Liver (tissue), 9 donors: Measurements from ENCODE around the gene UNC13D. TPM values are rescaled to one million over a fixed set of nuclear protein-coding genes. Genes with fewer than 3 reads are reported as not detected.
A peak's percentile ranks its signal among the peaks of the same experiment; 100 is the strongest.

ENCODE experiments used
- DNase-seq: peaks from one replicate; pipeline ENCODE4 v3.0.0-alpha.2; 2017; ENCODE audit warnings: low spot score
- H3K27ac ChIP-seq, 2 donors: one replicate each; pipeline ENCODE4 v1.7.0; 2013; ENCODE audit warnings: inconsistent platforms in 2 of 2, low read length in 2 of 2, control low read depth in 1 of 2, low read depth in 1 of 2, mild to moderate bottlenecking in 1 of 2
- H3K27me3 ChIP-seq, 4 donors: one replicate each; pipeline versions ENCODE4 v1.6.1 to v1.7.0; 2013; ENCODE audit warnings: low read length in 3 of 4, inconsistent platforms in 1 of 4, mild to moderate bottlenecking in 1 of 4, moderate library complexity in 1 of 4; ENCODE audit not compliant: control insufficient read depth in 4 of 4, insufficient read depth in 4 of 4
- H3K36me3 ChIP-seq, 4 donors: one replicate each; pipeline versions ENCODE4 v1.6.1 to v1.7.0; 2013; ENCODE audit warnings: low read length in 3 of 4, mild to moderate bottlenecking in 3 of 4, low read depth in 1 of 4, moderate library complexity in 1 of 4; ENCODE audit not compliant: control insufficient read depth in 4 of 4, insufficient read depth in 3 of 4
- H3K4me1 ChIP-seq, 4 donors: one replicate each; pipeline versions ENCODE4 v1.6.1 to v1.7.0; 2013; ENCODE audit warnings: low read length in 3 of 4, mild to moderate bottlenecking in 3 of 4, moderate library complexity in 1 of 4; ENCODE audit not compliant: control insufficient read depth in 4 of 4, insufficient read depth in 4 of 4
- H3K4me3 ChIP-seq, 3 donors: one replicate each; pipeline versions ENCODE4 v1.6.1 to v1.7.0; 2013; ENCODE audit warnings: low read length in 3 of 3, control low read depth in 1 of 3, low read depth in 1 of 3, mild to moderate bottlenecking in 1 of 3
- H3K9ac ChIP-seq, 2 donors: one replicate each; pipeline ENCODE4 v1.7.0; 2013; ENCODE audit warnings: low read length in 2 of 2, mild to moderate bottlenecking in 2 of 2, moderate library complexity in 2 of 2, control low read depth in 1 of 2, low read depth in 1 of 2
- H3K9me3 ChIP-seq, 4 donors: one replicate each; pipeline versions ENCODE4 v1.6.1 to v1.7.0; 2013; ENCODE audit warnings: low read length in 3 of 4; ENCODE audit not compliant: control insufficient read depth in 4 of 4
- EGR1 ChIP-seq, 2 donors: IDR thresholded peaks; 2 replicates each; pipeline ENCODE4 v1.6.1; 2016 to 2018; ENCODE audit warnings: antibody characterized with exemption in 2 of 2, low read depth in 2 of 2
- FOXA1 ChIP-seq: IDR thresholded peaks from 2 replicates; pipeline ENCODE4 v1.6.1; 2016; ENCODE audit warnings: antibody characterized with exemption
- FOXA2 ChIP-seq: IDR thresholded peaks from 2 replicates; pipeline ENCODE4 v1.6.1; 2016; ENCODE audit warnings: antibody characterized with exemption
- GABPA ChIP-seq, 2 donors: IDR thresholded peaks in 1 of 2; conservative IDR thresholded peaks in 1 of 2; 2 replicates each; pipeline ENCODE4 v1.6.1; 2016; ENCODE audit warnings: antibody characterized with exemption in 2 of 2, mild to moderate bottlenecking in 1 of 2, moderate library complexity in 1 of 2
- HNF4A ChIP-seq, 2 donors: conservative IDR thresholded peaks; 2 replicates each; pipeline ENCODE4 v1.6.1; 2016; ENCODE audit warnings: antibody characterized with exemption in 2 of 2, mild to moderate bottlenecking in 2 of 2
- HNF4G ChIP-seq: IDR thresholded peaks from 2 replicates; pipeline ENCODE4 v1.6.1; 2016; ENCODE audit warnings: antibody characterized with exemption
- JUND ChIP-seq, 2 donors: IDR thresholded peaks; 2 replicates each; pipeline ENCODE4 v1.6.1; 2016; ENCODE audit warnings: antibody characterized with exemption in 2 of 2
- NR2F2 ChIP-seq: IDR thresholded peaks from 2 replicates; pipeline ENCODE4 v1.6.1; 2016; ENCODE audit warnings: antibody characterized with exemption
- RAD21 ChIP-seq, 2 donors: IDR thresholded peaks; 2 replicates each; pipeline ENCODE4 v1.6.1; 2016; ENCODE audit warnings: antibody characterized with exemption in 2 of 2, mild to moderate bottlenecking in 2 of 2
- RXRA ChIP-seq, 2 donors: IDR thresholded peaks; 2 replicates each; pipeline ENCODE4 v1.6.1; 2017 to 2018; ENCODE audit warnings: antibody characterized with exemption in 2 of 2, mild to moderate bottlenecking in 1 of 2
- SP1 ChIP-seq: IDR thresholded peaks from 2 replicates; pipeline ENCODE4 v1.6.1; 2018; ENCODE audit warnings: antibody characterized with exemption, mild to moderate bottlenecking
- YY1 ChIP-seq: IDR thresholded peaks from 2 replicates; pipeline ENCODE4 v1.6.1; 2016; ENCODE audit warnings: antibody characterized with exemption, mild to moderate bottlenecking
- WGBS: extraction: QIAGEN DNeasy Blood & Tissue Kit; methylation state at CpG from one replicate; pipeline ENCODE4 v1.1.7; 2013; 5-methylcytosine and 5-hydroxymethylcytosine counted together
- polyA plus RNA-seq, 2 donors: library from polyadenylated mRNA; stranded (reverse) in 1 of 2; unstranded in 1 of 2; fragments of 200-250 nt in 1 of 2; fragments of >200 nt in 1 of 2; fragmentation: Nextera tagmentation in 1 of 2; extraction: Ambion mirVana in 1 of 2; gene quantifications; one replicate each; pipeline versions ENCODE4 v1.2.1 to v1.2.3, GENCODE V29; 2013 to 2015
- total RNA-seq, 2 donors: library from RNA; depleted of rRNA; stranded (reverse); fragments of >200 nt; gene quantifications; one replicate each; pipeline ENCODE4 v1.2.3, GENCODE V29; 2014
- TF ChIP-seq, protein P1 (sequence below): fragments of 150-350 bp; IDR thresholded peaks from 2 replicates; pipeline ENCODE4 v1.5.1; 2017; ENCODE audit warnings: improper control_type of control experiment, low read depth, low read length; ENCODE audit not compliant: missing input control
- TF ChIP-seq, protein P2 (sequence below): IDR thresholded peaks from 2 replicates; pipeline ENCODE4 v1.6.1; 2016; ENCODE audit warnings: antibody characterized with exemption, mild to moderate bottlenecking
- TF ChIP-seq, protein P3 (sequence below): IDR thresholded peaks from 2 replicates; pipeline ENCODE4 v1.6.1; 2016; ENCODE audit warnings: antibody characterized with exemption
- TF ChIP-seq, protein P4 (sequence below): IDR thresholded peaks from 2 replicates; pipeline ENCODE4 v1.6.1; 2016; ENCODE audit warnings: antibody characterized with exemption
- TF ChIP-seq, protein P5 (sequence below): IDR thresholded peaks from 2 replicates; pipeline ENCODE4 v1.6.1; 2016; ENCODE audit warnings: antibody characterized with exemption
- donor health status: healthy.
- donor health status: healthy.
- donor health status: healthy.
- donor health status: healthy.
- donor health status: healthy.

Gene UNC13D
- total and polyA plus RNA-seq, 4 donors: 2.1 to 22.9 (median 7.6) TPM

DNA sequence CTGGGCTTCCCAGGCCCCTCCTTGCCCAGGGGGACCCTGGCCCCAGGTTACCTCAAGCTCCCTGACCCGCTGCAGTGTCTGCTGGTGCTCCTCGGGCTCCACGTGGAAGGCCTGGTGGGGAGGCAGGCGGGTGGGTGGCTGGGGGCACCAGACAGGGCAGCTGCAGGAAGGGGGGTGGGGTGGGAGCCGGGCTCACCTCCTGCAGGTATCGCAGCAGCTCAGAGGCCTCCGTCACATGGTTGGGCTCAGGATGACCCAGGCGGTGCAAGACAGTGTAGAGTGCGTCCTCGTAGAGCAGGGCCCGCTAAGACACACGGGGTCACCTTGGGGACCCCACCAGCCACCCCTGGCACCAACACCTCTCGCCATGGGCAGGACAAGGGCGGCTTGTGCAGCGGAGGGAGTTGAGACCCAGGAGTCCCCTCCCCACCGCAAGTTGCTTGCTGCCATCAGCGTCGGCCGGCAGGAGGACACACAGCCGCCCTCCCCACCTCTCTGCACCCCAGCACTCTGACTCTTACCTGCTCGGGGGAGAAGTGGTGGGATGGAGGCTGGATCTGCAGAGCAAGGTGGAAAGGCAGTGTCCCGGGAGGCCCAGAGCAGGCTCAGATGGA lies 1.1 kb downstream of the UNC13D start:
- H3K36me3 ChIP-seq: peaks cover 19 to 31% (median 21%) of the 10 kb centered on the region in 4 donors
- peaks cover 0 to 16% (median 8%) of the 10 kb centered on the region in 4 donors for H3K4me1 ChIP-seq
- 82% methylated on average over 22 of the region's 22 CpGs for WGBS
- H3K4me3 ChIP-seq: peak overlapping the region in 2 of 3 donors; percentile 18 to 39
- H3K27me3 ChIP-seq: no peaks in the 10 kb centered on the region
- TF ChIP-seq GABPA (IDR thresholded peaks at IDR 0.05 in 1 of 2, conservative IDR thresholded peaks at IDR 0.05 in 1 of 2): no peak
- TF ChIP-seq EGR1 (IDR thresholded peaks at IDR 0.05; ENCODE audit: low read depth in 2 of 2): no peak
- TF ChIP-seq, protein P1, sequence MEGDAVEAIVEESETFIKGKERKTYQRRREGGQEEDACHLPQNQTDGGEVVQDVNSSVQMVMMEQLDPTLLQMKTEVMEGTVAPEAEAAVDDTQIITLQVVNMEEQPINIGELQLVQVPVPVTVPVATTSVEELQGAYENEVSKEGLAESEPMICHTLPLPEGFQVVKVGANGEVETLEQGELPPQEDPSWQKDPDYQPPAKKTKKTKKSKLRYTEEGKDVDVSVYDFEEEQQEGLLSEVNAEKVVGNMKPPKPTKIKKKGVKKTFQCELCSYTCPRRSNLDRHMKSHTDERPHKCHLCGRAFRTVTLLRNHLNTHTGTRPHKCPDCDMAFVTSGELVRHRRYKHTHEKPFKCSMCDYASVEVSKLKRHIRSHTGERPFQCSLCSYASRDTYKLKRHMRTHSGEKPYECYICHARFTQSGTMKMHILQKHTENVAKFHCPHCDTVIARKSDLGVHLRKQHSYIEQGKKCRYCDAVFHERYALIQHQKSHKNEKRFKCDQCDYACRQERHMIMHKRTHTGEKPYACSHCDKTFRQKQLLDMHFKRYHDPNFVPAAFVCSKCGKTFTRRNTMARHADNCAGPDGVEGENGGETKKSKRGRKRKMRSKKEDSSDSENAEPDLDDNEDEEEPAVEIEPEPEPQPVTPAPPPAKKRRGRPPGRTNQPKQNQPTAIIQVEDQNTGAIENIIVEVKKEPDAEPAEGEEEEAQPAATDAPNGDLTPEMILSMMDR: no peak
- TF ChIP-seq YY1: no peak
- TF ChIP-seq FOXA2: no peak
- no peak for TF ChIP-seq HNF4A (conservative IDR thresholded peaks at IDR 0.05)
- no peak for TF ChIP-seq SP1
- TF ChIP-seq NR2F2: no peak
- no peak for TF ChIP-seq JUND (IDR thresholded peaks at IDR 0.05)
- no peak for TF ChIP-seq FOXA1
- TF ChIP-seq, protein P2, sequence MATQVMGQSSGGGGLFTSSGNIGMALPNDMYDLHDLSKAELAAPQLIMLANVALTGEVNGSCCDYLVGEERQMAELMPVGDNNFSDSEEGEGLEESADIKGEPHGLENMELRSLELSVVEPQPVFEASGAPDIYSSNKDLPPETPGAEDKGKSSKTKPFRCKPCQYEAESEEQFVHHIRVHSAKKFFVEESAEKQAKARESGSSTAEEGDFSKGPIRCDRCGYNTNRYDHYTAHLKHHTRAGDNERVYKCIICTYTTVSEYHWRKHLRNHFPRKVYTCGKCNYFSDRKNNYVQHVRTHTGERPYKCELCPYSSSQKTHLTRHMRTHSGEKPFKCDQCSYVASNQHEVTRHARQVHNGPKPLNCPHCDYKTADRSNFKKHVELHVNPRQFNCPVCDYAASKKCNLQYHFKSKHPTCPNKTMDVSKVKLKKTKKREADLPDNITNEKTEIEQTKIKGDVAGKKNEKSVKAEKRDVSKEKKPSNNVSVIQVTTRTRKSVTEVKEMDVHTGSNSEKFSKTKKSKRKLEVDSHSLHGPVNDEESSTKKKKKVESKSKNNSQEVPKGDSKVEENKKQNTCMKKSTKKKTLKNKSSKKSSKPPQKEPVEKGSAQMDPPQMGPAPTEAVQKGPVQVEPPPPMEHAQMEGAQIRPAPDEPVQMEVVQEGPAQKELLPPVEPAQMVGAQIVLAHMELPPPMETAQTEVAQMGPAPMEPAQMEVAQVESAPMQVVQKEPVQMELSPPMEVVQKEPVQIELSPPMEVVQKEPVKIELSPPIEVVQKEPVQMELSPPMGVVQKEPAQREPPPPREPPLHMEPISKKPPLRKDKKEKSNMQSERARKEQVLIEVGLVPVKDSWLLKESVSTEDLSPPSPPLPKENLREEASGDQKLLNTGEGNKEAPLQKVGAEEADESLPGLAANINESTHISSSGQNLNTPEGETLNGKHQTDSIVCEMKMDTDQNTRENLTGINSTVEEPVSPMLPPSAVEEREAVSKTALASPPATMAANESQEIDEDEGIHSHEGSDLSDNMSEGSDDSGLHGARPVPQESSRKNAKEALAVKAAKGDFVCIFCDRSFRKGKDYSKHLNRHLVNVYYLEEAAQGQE: no peak
- TF ChIP-seq RXRA (IDR thresholded peaks at IDR 0.05): no peak
- no peak for TF ChIP-seq RAD21 (IDR thresholded peaks at IDR 0.05)
- TF ChIP-seq, protein P3, sequence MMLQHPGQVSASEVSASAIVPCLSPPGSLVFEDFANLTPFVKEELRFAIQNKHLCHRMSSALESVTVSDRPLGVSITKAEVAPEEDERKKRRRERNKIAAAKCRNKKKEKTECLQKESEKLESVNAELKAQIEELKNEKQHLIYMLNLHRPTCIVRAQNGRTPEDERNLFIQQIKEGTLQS: no peak
- TF ChIP-seq HNF4G: no peak
- TF ChIP-seq, protein P4, sequence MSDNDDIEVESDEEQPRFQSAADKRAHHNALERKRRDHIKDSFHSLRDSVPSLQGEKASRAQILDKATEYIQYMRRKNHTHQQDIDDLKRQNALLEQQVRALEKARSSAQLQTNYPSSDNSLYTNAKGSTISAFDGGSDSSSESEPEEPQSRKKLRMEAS: no peak
- TF ChIP-seq, protein P5, sequence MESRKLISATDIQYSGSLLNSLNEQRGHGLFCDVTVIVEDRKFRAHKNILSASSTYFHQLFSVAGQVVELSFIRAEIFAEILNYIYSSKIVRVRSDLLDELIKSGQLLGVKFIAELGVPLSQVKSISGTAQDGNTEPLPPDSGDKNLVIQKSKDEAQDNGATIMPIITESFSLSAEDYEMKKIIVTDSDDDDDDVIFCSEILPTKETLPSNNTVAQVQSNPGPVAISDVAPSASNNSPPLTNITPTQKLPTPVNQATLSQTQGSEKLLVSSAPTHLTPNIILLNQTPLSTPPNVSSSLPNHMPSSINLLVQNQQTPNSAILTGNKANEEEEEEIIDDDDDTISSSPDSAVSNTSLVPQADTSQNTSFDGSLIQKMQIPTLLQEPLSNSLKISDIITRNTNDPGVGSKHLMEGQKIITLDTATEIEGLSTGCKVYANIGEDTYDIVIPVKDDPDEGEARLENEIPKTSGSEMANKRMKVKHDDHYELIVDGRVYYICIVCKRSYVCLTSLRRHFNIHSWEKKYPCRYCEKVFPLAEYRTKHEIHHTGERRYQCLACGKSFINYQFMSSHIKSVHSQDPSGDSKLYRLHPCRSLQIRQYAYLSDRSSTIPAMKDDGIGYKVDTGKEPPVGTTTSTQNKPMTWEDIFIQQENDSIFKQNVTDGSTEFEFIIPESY: no peak
- H3K9me3 ChIP-seq: no peaks in the 10 kb centered on the region
- DNase-seq: no peak
- H3K27ac ChIP-seq: peak overlapping the region; percentile 12 to 70
- no peak overlapping the region for H3K9ac ChIP-seq
